GM23338 (cell line): ENCODE results near the gene RFX3. TPM values are rescaled to one million over a fixed set of nuclear protein-coding genes. Genes with fewer than 3 reads are reported as not detected.
A peak's percentile ranks its signal among the peaks of the same experiment; 100 is the strongest.

Experiments used
- ATAC-seq: fragments of 200-7000 bp; cut with Tn5 transposase; 3 replicates; pipeline ENCODE4 v1.9.1; 2020
- DNase-seq: peaks from one replicate; pipeline ENCODE4 v3.0.0-alpha.2; 2015; ENCODE audit warnings: low spot score
- H2AFZ ChIP-seq: fragments of 200-600 bp; sonication (generic); 2 replicates; pipeline ENCODE4 v1.8.0; 2016; ENCODE audit warnings: antibody characterized with exemption, mild to moderate bottlenecking, moderate library complexity
- H3F3A ChIP-seq: fragments of 200-600 bp; sonication (generic); replicated peaks from 2 replicates; pipeline ENCODE4 v1.8.0; 2017; ENCODE audit warnings: antibody characterized with exemption, mixed run types, low read depth
- H3K27ac ChIP-seq: fragments of 200-600 bp; sonication (generic); 2 replicates; pipeline ENCODE4 v1.6.1; 2016; ENCODE audit warnings: low read depth
- H3K27me3 ChIP-seq: fragments of 200-600 bp; sonication (generic); 2 replicates; pipeline ENCODE4 v1.8.0; 2016; ENCODE audit warnings: mild to moderate bottlenecking, mixed run types, moderate library complexity; ENCODE audit not compliant: insufficient read depth
- H3K36me3 ChIP-seq: fragments of 200-600 bp; sonication (generic); 2 replicates; pipeline ENCODE4 v1.8.0; 2016; ENCODE audit warnings: mild to moderate bottlenecking; ENCODE audit not compliant: insufficient read depth
- H3K4me1 ChIP-seq: fragments of 200-600 bp; sonication (generic); 2 replicates; pipeline ENCODE4 v1.8.0; 2016; ENCODE audit warnings: mild to moderate bottlenecking, moderate library complexity; ENCODE audit not compliant: insufficient read depth
- H3K4me2 ChIP-seq: fragments of 200-600 bp; sonication (generic); 2 replicates; pipeline ENCODE4 v1.7.1; 2017; ENCODE audit warnings: mixed run types
- H3K4me3 ChIP-seq: fragments of 200-600 bp; sonication (generic); 2 replicates; pipeline ENCODE4 v1.6.1; 2016; ENCODE audit warnings: mixed run types
- H3K79me2 ChIP-seq: fragments of 200-600 bp; sonication (generic); replicated peaks from 2 replicates; pipeline ENCODE4 v1.8.0; 2017; ENCODE audit warnings: mild to moderate bottlenecking; ENCODE audit not compliant: insufficient read depth
- H3K9me2 ChIP-seq: fragments of 200-600 bp; sonication (generic); 2 replicates; pipeline ENCODE4 v1.8.0; 2017; ENCODE audit not compliant: insufficient read depth
- H4K20me1 ChIP-seq: fragments of 200-600 bp; sonication (generic); replicated peaks from 2 replicates; pipeline ENCODE4 v1.8.0; 2017; ENCODE audit warnings: mild to moderate bottlenecking; ENCODE audit not compliant: insufficient read depth
- H3K27ac Mint-ChIP-seq: 2 replicates; pipeline ENCODE4 v1.8.0; 2020; ENCODE audit warnings: inconsistent platforms, mild to moderate bottlenecking, moderate library complexity, mixed read lengths
- H3K27me3 Mint-ChIP-seq: 3 replicates; pipeline ENCODE4 v1.8.0; 2022; ENCODE audit warnings: low read depth, mild to moderate bottlenecking, moderate library complexity, mixed read lengths, inconsistent platforms; ENCODE audit not compliant: insufficient read depth, poor library complexity
- H3K36me3 Mint-ChIP-seq: 3 replicates; pipeline ENCODE4 v1.8.0; 2021; ENCODE audit warnings: low read depth, mild to moderate bottlenecking, inconsistent platforms, moderate library complexity, mixed read lengths
- H3K4me1 Mint-ChIP-seq: 3 replicates; pipeline ENCODE4 v1.8.0; 2020; ENCODE audit warnings: mild to moderate bottlenecking, inconsistent platforms, mixed read lengths
- H3K4me3 Mint-ChIP-seq: 3 replicates; pipeline ENCODE4 v1.8.0; 2021; ENCODE audit warnings: moderate library complexity, mild to moderate bottlenecking, inconsistent platforms, mixed read lengths
- H3K9me3 Mint-ChIP-seq: 3 replicates; pipeline ENCODE4 v1.8.0; 2020; ENCODE audit warnings: moderate library complexity, mild to moderate bottlenecking, inconsistent platforms, mixed read lengths
- CREB1 ChIP-seq: fragments of 250-450 bp; sonication (Bioruptor Pico); IDR thresholded peaks from 2 replicates; pipeline ENCODE4 v1.5.0; 2020; ENCODE audit warnings: low read depth, mild to moderate bottlenecking, moderate library complexity
- EZH2 ChIP-seq: fragments of 200-600 bp; sonication (generic); IDR thresholded peaks from one replicate; pipeline ENCODE4 v1.8.0; 2017; ENCODE audit warnings: antibody characterized with exemption, mild to moderate bottlenecking, low read depth; ENCODE audit not compliant: unreplicated experiment
- EZH2phosphoT487 ChIP-seq: fragments of 200-600 bp; sonication (generic); IDR thresholded peaks from one replicate; pipeline ENCODE4 v1.8.1; 2018; ENCODE audit warnings: antibody characterized with exemption; ENCODE audit not compliant: unreplicated experiment
- JUNB ChIP-seq: IDR thresholded peaks from one replicate; pipeline ENCODE4 v1.6.1; 2016; ENCODE audit warnings: antibody characterized with exemption; ENCODE audit not compliant: unreplicated experiment
- NANOG ChIP-seq: IDR thresholded peaks from 2 replicates; pipeline ENCODE4 v1.6.1; 2016; ENCODE audit warnings: antibody characterized with exemption, borderline replicate concordance
- POLR2AphosphoS5 ChIP-seq: IDR thresholded peaks from 2 replicates; pipeline ENCODE4 v1.6.1; 2016; ENCODE audit warnings: antibody characterized with exemption, low read depth
- STAT1 ChIP-seq: IDR thresholded peaks from one replicate; pipeline ENCODE4 v1.6.1; 2016; ENCODE audit warnings: antibody characterized with exemption; ENCODE audit not compliant: unreplicated experiment
- ZNF114 ChIP-seq: fragments of 250-450 bp; sonication (Bioruptor Pico); IDR thresholded peaks from 2 replicates; pipeline ENCODE4 v1.5.0; 2020; ENCODE audit warnings: mild to moderate bottlenecking, moderate library complexity
- ZNF331 ChIP-seq: fragments of 250-450 bp; sonication (Bioruptor Pico); IDR thresholded peaks from 2 replicates; pipeline ENCODE4 v1.5.0; 2020; ENCODE audit warnings: low read depth, mild to moderate bottlenecking, moderate library complexity
- polyA plus RNA-seq: library from polyadenylated mRNA; unstranded; fragments of >200 nt; fragmentation: Nextera tagmentation; extraction: Ambion mirVana; gene quantifications from 2 replicates; pipeline ENCODE4 v1.2.1, GENCODE V29; 2016
- total RNA-seq: library from RNA; depleted of rRNA; stranded (reverse); fragments of >200 nt; shearing (Covaris generic); gene quantifications from 2 replicates; pipeline ENCODE4 v1.2.3, GENCODE V29; 2014
- TF ChIP-seq, protein P1 (sequence below), 2 experiments: fragments of 200-600 bp in 1 of 2; sonication (generic) in 1 of 2; conservative IDR thresholded peaks; 2 replicates each; pipeline versions ENCODE4 v1.5.1 to v1.6.1; 2016 to 2017; ENCODE audit warnings: antibody characterized with exemption in 2 of 2, low read depth in 2 of 2, mild to moderate bottlenecking in 2 of 2, moderate library complexity in 1 of 2
- TF ChIP-seq, protein P2 (sequence below): fragments of 250-450 bp; sonication (Bioruptor Pico); IDR thresholded peaks from 2 replicates; pipeline ENCODE4 v1.5.0; 2020; ENCODE audit warnings: mild to moderate bottlenecking, moderate library complexity
- TF ChIP-seq, protein P3 (sequence below): IDR thresholded peaks from 2 replicates; pipeline ENCODE4 v1.6.1; 2016; ENCODE audit warnings: antibody characterized with exemption
- TF ChIP-seq, protein P4 (sequence below): IDR thresholded peaks from one replicate; pipeline ENCODE4 v1.6.1; 2018; ENCODE audit warnings: antibody characterized with exemption; ENCODE audit not compliant: unreplicated experiment

Gene RFX3
- total and polyA plus RNA-seq, 2 experiments from 2014 or later: 9.8 to 22.1 TPM

DNA sequence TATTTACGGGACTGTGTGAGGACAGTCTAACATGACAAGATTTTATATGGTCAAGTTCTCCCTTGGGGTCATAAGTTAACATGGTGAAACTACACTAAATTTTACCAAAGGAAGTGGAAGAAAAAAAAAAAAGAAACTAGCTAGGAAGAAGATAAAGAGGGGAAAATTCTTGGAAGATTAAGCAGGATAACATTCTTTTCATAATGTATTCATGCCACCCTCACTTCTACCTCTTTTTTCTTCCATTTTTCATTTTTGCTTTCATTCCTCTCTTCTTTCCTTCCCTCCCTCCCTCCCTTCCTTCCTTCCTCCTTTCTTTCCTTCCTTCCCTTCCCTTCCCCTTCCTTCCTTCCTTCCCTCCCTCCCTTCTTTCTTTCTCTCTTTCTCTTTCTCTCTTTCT is 254.6 kb downstream of the RFX3 start:
- Mint-ChIP-seq H3K4me1 (peaks cover 10% of the 10 kb centered on the region), H3K36me3 (peaks cover 4% of the 10 kb centered on the region; the same call in 2 of the 3 replicates), H3K4me3 (no peak overlapping the region), H3K27me3 (no peaks in the 10 kb centered on the region), H3K9me3 (no peaks in the 10 kb centered on the region), H3K27ac (peak overlapping the region; percentile 28; the same call in 1 of the 2 replicates)
- no peaks in the 10 kb centered on the region for H4K20me1 ChIP-seq
- no peaks in the 10 kb centered on the region for H3K27me3 ChIP-seq
- peaks cover 8% of the 10 kb centered on the region; the same call in 1 of the 2 replicates for H3K36me3 ChIP-seq
- no peak overlapping the region for H3K27ac ChIP-seq
- ATAC-seq: no peak
- no peak overlapping the region for H3K4me3 ChIP-seq
- no peak overlapping the region for H3K4me2 ChIP-seq
- DNase-seq: no peak
- H2AFZ ChIP-seq: no peak overlapping the region
- H3F3A ChIP-seq: no peaks in the 10 kb centered on the region
- H3K4me1 ChIP-seq: peaks cover 5% of the 10 kb centered on the region; the same call in 1 of the 2 replicates
- no peak for TF ChIP-seq NANOG
- TF ChIP-seq, protein P1, sequence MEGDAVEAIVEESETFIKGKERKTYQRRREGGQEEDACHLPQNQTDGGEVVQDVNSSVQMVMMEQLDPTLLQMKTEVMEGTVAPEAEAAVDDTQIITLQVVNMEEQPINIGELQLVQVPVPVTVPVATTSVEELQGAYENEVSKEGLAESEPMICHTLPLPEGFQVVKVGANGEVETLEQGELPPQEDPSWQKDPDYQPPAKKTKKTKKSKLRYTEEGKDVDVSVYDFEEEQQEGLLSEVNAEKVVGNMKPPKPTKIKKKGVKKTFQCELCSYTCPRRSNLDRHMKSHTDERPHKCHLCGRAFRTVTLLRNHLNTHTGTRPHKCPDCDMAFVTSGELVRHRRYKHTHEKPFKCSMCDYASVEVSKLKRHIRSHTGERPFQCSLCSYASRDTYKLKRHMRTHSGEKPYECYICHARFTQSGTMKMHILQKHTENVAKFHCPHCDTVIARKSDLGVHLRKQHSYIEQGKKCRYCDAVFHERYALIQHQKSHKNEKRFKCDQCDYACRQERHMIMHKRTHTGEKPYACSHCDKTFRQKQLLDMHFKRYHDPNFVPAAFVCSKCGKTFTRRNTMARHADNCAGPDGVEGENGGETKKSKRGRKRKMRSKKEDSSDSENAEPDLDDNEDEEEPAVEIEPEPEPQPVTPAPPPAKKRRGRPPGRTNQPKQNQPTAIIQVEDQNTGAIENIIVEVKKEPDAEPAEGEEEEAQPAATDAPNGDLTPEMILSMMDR (conservative IDR thresholded peaks at IDR 0.05; ENCODE audit: low read depth in 2 of 2): no peak
- no peak for TF ChIP-seq EZH2phosphoT487
- TF ChIP-seq, protein P2, sequence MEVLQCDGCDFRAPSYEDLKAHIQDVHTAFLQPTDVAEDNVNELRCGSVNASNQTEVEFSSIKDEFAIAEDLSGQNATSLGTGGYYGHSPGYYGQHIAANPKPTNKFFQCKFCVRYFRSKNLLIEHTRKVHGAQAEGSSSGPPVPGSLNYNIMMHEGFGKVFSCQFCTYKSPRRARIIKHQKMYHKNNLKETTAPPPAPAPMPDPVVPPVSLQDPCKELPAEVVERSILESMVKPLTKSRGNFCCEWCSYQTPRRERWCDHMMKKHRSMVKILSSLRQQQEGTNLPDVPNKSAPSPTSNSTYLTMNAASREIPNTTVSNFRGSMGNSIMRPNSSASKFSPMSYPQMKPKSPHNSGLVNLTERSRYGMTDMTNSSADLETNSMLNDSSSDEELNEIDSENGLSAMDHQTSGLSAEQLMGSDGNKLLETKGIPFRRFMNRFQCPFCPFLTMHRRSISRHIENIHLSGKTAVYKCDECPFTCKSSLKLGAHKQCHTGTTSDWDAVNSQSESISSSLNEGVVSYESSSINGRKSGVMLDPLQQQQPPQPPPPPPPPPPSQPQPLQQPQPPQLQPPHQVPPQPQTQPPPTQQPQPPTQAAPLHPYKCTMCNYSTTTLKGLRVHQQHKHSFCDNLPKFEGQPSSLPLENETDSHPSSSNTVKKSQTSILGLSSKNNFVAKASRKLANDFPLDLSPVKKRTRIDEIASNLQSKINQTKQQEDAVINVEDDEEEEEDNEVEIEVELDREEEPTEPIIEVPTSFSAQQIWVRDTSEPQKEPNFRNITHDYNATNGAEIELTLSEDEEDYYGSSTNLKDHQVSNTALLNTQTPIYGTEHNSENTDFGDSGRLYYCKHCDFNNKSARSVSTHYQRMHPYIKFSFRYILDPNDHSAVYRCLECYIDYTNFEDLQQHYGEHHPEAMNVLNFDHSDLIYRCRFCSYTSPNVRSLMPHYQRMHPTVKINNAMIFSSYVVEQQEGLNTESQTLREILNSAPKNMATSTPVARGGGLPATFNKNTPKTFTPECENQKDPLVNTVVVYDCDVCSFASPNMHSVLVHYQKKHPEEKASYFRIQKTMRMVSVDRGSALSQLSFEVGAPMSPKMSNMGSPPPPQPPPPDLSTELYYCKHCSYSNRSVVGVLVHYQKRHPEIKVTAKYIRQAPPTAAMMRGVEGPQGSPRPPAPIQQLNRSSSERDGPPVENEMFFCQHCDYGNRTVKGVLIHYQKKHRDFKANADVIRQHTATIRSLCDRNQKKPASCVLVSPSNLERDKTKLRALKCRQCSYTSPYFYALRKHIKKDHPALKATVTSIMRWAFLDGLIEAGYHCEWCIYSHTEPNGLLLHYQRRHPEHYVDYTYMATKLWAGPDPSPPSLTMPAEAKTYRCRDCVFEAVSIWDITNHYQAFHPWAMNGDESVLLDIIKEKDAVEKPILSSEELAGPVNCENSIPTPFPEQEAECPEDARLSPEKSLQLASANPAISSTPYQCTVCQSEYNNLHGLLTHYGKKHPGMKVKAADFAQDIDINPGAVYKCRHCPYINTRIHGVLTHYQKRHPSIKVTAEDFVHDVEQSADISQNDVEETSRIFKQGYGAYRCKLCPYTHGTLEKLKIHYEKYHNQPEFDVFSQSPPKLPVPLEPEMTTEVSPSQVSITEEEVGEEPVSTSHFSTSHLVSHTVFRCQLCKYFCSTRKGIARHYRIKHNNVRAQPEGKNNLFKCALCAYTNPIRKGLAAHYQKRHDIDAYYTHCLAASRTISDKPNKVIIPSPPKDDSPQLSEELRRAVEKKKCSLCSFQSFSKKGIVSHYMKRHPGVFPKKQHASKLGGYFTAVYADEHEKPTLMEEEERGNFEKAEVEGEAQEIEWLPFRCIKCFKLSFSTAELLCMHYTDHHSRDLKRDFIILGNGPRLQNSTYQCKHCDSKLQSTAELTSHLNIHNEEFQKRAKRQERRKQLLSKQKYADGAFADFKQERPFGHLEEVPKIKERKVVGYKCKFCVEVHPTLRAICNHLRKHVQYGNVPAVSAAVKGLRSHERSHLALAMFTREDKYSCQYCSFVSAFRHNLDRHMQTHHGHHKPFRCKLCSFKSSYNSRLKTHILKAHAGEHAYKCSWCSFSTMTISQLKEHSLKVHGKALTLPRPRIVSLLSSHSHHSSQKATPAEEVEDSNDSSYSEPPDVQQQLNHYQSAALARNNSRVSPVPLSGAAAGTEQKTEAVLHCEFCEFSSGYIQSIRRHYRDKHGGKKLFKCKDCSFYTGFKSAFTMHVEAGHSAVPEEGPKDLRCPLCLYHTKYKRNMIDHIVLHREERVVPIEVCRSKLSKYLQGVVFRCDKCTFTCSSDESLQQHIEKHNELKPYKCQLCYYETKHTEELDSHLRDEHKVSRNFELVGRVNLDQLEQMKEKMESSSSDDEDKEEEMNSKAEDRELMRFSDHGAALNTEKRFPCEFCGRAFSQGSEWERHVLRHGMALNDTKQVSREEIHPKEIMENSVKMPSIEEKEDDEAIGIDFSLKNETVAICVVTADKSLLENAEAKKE: no peak
- TF ChIP-seq ZNF114: no peak
- TF ChIP-seq CREB1: no peak
- TF ChIP-seq, protein P3, sequence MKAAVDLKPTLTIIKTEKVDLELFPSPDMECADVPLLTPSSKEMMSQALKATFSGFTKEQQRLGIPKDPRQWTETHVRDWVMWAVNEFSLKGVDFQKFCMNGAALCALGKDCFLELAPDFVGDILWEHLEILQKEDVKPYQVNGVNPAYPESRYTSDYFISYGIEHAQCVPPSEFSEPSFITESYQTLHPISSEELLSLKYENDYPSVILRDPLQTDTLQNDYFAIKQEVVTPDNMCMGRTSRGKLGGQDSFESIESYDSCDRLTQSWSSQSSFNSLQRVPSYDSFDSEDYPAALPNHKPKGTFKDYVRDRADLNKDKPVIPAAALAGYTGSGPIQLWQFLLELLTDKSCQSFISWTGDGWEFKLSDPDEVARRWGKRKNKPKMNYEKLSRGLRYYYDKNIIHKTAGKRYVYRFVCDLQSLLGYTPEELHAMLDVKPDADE: no peak
- TF ChIP-seq EZH2: no peak
- TF ChIP-seq STAT1: no peak
- TF ChIP-seq POLR2AphosphoS5: no peak
- TF ChIP-seq JUNB: no peak
- TF ChIP-seq, protein P4, sequence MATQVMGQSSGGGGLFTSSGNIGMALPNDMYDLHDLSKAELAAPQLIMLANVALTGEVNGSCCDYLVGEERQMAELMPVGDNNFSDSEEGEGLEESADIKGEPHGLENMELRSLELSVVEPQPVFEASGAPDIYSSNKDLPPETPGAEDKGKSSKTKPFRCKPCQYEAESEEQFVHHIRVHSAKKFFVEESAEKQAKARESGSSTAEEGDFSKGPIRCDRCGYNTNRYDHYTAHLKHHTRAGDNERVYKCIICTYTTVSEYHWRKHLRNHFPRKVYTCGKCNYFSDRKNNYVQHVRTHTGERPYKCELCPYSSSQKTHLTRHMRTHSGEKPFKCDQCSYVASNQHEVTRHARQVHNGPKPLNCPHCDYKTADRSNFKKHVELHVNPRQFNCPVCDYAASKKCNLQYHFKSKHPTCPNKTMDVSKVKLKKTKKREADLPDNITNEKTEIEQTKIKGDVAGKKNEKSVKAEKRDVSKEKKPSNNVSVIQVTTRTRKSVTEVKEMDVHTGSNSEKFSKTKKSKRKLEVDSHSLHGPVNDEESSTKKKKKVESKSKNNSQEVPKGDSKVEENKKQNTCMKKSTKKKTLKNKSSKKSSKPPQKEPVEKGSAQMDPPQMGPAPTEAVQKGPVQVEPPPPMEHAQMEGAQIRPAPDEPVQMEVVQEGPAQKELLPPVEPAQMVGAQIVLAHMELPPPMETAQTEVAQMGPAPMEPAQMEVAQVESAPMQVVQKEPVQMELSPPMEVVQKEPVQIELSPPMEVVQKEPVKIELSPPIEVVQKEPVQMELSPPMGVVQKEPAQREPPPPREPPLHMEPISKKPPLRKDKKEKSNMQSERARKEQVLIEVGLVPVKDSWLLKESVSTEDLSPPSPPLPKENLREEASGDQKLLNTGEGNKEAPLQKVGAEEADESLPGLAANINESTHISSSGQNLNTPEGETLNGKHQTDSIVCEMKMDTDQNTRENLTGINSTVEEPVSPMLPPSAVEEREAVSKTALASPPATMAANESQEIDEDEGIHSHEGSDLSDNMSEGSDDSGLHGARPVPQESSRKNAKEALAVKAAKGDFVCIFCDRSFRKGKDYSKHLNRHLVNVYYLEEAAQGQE: no peak
- no peak for TF ChIP-seq ZNF331 (CRISPR knock-in tag)
- no peaks in the 10 kb centered on the region for H3K79me2 ChIP-seq
- H3K9me2 ChIP-seq: no peaks in the 10 kb centered on the region
